ENCODE data around the gene ZBED4. TPM values are rescaled to one million over a fixed set of nuclear protein-coding genes. Genes with fewer than 3 reads are reported as not detected.

Gene ZBED4
- total and polyA plus RNA-seq, 2 of the 13 experiments (the other 11 are each of a cell fraction or from before 2014, with no cell fraction given): 5.4 to 9.6 TPM

DNA sequence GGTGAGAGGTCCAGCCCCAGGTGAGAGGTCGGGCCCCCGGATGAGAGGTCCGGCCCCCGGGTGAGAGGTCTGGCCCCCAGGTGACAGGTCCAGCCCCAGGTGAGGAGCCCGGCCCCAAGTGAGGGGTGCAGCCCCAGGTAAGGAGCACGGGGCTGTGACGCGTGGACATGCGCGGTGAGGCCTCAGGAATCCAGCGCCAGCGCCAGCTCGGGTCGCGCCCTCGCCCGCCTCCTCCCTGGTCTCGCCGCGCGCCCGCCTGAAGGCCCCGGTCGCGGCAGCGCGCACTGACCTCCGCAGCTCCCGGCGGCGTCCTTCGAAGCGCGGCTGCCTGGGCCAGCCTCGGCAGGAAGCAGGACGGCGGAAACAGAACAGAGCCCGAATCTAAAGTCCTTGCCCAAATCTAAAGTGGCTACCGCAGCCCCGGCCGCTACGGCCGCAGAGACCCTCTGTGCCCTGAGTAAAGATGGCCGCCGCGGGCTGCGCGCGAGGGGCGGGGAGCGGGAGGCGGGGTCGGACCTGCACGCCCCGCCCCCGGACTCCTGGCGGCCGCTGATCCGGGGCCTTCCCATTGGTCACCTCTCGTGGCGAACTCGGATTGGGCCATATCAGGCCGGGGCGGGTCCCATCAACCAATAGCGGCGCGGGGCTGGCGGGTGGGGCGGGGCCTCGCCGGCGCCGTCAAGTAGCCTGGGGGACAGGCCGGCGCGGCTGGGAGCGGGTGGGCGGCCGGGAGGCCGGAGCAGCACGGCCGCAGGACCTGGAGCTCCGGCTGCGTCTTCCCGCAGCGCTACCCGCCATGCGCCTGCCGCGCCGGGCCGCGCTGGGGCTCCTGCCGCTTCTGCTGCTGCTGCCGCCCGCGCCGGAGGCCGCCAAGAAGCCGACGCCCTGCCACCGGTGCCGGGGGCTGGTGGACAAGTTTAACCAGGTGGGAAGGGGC lies 64.6 kb downstream of the ZBED4 start, which contains the start of the genes ALG12 and CRELD2 (continued):
- TF ChIP-seq, protein P1, sequence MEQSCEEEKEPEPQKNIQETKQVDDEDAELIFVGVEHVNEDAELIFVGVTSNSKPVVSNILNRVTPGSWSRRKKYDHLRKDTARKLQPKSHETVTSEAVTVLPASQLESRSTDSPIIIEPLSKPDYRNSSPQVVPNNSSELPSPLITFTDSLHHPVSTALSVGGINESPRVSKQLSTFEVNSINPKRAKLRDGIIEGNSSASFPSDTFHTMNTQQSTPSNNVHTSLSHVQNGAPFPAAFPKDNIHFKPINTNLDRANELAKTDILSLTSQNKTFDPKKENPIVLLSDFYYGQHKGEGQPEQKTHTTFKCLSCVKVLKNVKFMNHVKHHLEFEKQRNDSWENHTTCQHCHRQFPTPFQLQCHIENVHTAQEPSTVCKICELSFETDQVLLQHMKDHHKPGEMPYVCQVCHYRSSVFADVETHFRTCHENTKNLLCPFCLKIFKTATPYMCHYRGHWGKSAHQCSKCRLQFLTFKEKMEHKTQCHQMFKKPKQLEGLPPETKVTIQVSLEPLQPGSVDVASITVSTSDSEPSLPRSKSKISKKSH (CRISPR knock-in tag; IDR thresholded peaks at IDR 0.05; ENCODE audit: borderline replicate concordance): no peak
- TF ChIP-seq HNF4A (CRISPR knock-in tag; IDR thresholded peaks at IDR 0.05) (peak; percentile 36; the same call in 1 of the 2 replicates), POLR2AphosphoS5 (IDR thresholded peaks at IDR 0.05; ENCODE audit: low read depth, low read length) (peak; percentile 45; the same call in 1 of the 2 replicates), EED (CRISPR knock-in tag; IDR thresholded peaks at IDR 0.05) (0 out of 2 replicates have a peak, but pooled peaks have one; percentile 21), ZMYM2 (CRISPR knock-in tag; IDR thresholded peaks at IDR 0.05) (no peak), ZNF577 (CRISPR knock-in tag; IDR thresholded peaks at IDR 0.05; ENCODE audit: borderline replicate concordance, low read depth) (no peak), ZNF3 (CRISPR knock-in tag; IDR thresholded peaks at IDR 0.05) (no peak), NR2F6 (IDR thresholded peaks at IDR 0.05) (no peak), NR2F6 (CRISPR knock-in tag; IDR thresholded peaks at IDR 0.05) (peak; percentile 20; the same call in 1 of the 2 replicates), ZNF788 (CRISPR knock-in tag; IDR thresholded peaks at IDR 0.05; ENCODE audit: borderline replicate concordance) (0 out of 2 replicates have a peak, but pooled peaks have one; percentile 17), ZNF432 (CRISPR knock-in tag; IDR thresholded peaks at IDR 0.05; ENCODE audit: borderline replicate concordance) (no peak), KDM2A (CRISPR knock-in tag; IDR thresholded peaks at IDR 0.05; ENCODE audit: borderline replicate concordance, low read depth) (peak; percentile 83), ZSCAN29 (CRISPR knock-in tag; conservative IDR thresholded peaks at IDR 0.05) (no peak), SRY (CRISPR knock-in tag; IDR thresholded peaks at IDR 0.05) (0 out of 2 replicates have a peak, but pooled peaks have one; percentile 31), ZNF501 (CRISPR knock-in tag; IDR thresholded peaks at IDR 0.05) (peak; percentile 59; the same call in 1 of the 2 replicates), ETV5 (CRISPR knock-in tag; IDR thresholded peaks at IDR 0.05; ENCODE audit: borderline replicate concordance) (no peak; the same call in 1 of the 2 replicates), ELF1 (CRISPR knock-in tag; IDR thresholded peaks at IDR 0.05) (0 out of 2 replicates have a peak, but pooled peaks have one; percentile 10), ZNF20 (CRISPR knock-in tag; IDR thresholded peaks at IDR 0.05) (no peak), ZNF543 (CRISPR knock-in tag; IDR thresholded peaks at IDR 0.05) (no peak), PAF1 (CRISPR knock-in tag; IDR thresholded peaks at IDR 0.05) (no peak), NONO (IDR thresholded peaks at IDR 0.05) (no peak), NONO (CRISPR knock-in tag; conservative IDR thresholded peaks at IDR 0.05) (peak; percentile 78), SOX5 (CRISPR knock-in tag; IDR thresholded peaks at IDR 0.05; ENCODE audit: borderline replicate concordance) (no peak), TOPORS (CRISPR knock-in tag; IDR thresholded peaks at IDR 0.05) (0 out of 2 replicates have a peak, but pooled peaks have one; percentile 67)
- TF ChIP-seq, protein P2, sequence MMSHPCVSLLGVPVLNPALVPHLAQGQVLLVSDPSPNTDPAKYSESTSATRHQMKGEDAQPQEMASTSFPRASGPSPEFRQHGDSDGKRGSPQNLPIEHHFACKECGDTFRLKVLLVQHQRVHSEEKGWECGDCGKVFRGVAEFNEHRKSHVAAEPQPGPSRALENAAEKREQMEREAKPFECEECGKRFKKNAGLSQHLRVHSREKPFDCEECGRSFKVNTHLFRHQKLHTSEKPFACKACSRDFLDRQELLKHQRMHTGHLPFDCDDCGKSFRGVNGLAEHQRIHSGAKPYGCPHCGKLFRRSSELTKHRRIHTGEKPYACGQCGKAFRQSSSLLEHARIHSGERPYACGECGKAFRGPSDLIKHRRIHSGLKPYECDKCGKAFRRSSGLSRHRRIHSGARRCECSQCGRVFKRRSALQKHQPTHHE (CRISPR knock-in tag; IDR thresholded peaks at IDR 0.05; ENCODE audit: borderline replicate concordance): 0 out of 2 replicates have a peak, but pooled peaks have one; percentile 23
- TF ChIP-seq, protein P3, sequence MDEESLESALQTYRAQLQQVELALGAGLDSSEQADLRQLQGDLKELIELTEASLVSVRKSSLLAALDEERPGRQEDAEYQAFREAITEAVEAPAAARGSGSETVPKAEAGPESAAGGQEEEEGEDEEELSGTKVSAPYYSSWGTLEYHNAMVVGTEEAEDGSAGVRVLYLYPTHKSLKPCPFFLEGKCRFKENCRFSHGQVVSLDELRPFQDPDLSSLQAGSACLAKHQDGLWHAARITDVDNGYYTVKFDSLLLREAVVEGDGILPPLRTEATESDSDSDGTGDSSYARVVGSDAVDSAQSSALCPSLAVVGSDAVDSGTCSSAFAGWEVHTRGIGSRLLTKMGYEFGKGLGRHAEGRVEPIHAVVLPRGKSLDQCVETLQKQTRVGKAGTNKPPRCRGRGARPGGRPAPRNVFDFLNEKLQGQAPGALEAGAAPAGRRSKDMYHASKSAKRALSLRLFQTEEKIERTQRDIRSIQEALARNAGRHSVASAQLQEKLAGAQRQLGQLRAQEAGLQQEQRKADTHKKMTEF (CRISPR knock-in tag; IDR thresholded peaks at IDR 0.05): peak; percentile 61
- TF ChIP-seq, protein P4, sequence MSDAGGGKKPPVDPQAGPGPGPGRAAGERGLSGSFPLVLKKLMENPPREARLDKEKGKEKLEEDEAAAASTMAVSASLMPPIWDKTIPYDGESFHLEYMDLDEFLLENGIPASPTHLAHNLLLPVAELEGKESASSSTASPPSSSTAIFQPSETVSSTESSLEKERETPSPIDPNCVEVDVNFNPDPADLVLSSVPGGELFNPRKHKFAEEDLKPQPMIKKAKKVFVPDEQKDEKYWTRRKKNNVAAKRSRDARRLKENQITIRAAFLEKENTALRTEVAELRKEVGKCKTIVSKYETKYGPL (CRISPR knock-in tag; IDR thresholded peaks at IDR 0.05): no peak

Data from HepG2 (cell line).